HG02981 (cell line): ENCODE data around the gene ROPN1L.
"Not testable (repeated sequence)": the region's sequence is repeated elsewhere in the genome, so short reads cannot be mapped to it uniquely, and the experiment has no call there.

Experiments
- ATAC-seq: cut with Tn5 transposase; IDR thresholded peaks from one replicate; pipeline ENCODE4 v1.9.1; 2021; ENCODE audit warnings: mild to moderate bottlenecking, moderate library complexity; ENCODE audit not compliant: unreplicated experiment

Gene ROPN1L

DNA sequence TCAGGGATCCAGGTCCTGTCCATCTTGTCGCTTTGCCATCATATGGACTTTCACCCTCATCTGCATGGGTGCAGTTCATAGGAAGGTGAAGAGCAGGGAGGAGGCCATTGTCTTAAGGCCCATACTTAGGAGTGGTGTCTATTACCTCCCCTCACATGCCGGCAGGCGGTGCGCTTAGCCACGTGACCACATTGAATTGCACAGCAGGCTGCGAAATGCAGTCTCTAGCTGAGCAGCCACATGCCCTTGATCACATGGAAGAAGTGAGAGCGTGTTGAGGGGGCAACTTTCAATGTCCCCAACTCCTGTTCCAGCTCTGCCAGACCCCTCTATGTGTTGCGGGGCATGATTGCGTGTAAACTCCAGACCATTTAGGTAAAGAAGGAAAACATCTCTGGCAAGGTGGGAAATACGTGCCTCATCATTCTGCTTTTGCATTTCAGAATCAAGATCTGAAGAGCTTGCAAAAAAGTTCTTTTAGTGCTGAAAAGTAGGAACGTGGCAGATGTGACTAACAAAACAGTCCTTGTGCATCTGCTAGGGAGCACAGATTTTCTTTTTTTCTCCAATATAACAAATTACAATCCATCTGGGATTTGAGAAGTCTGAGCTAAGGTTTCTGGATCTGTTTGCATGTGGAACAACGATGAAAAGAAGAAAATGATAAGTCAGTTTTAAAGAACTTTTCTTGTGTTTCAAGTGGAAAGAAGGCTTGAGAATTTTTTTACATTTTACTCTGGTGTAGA, 34.4 kb downstream of the ROPN1L start:
- no peak for ATAC-seq

- no peak for ATAC-seq
These were observed 35.2 kb downstream of the ROPN1L start for GRCh38 chr5:10476878-10477277.

- no peak for ATAC-seq
These were observed 36.3 kb downstream of the ROPN1L start for GRCh38 chr5:10477943-10478342.

GRCh38 chr5:10478436-10478835, 36.8 kb downstream of the ROPN1L start:
- ATAC-seq = no peak

DNA sequence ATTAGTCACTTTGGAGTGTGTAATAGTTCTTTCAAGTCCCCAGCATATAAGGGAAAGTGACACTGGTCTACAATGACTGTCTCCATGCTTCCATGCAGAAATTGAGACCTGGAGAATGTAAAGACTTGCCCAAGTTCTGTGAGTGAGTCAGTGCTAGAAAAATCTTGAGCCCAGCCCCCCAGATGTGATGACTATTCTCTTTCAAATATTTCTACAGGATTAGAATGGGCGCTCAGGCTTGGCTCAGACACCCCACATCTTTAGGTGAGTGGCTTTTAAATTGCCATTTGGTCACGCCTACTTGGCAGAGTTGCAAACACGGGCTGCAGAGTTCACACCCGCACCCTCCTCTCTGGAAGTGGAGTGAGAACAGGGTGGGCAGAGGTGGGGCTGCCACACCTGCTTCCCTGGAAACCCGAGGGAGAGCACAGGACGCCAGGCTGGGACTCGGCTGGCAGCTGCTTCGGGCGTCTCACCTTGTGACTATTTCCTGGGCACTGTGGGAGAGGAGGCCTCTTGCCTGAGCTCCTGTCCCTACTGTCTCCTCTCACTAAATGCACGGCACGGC, 37.6 kb downstream of the ROPN1L start:
- ATAC-seq = no peak

DNA sequence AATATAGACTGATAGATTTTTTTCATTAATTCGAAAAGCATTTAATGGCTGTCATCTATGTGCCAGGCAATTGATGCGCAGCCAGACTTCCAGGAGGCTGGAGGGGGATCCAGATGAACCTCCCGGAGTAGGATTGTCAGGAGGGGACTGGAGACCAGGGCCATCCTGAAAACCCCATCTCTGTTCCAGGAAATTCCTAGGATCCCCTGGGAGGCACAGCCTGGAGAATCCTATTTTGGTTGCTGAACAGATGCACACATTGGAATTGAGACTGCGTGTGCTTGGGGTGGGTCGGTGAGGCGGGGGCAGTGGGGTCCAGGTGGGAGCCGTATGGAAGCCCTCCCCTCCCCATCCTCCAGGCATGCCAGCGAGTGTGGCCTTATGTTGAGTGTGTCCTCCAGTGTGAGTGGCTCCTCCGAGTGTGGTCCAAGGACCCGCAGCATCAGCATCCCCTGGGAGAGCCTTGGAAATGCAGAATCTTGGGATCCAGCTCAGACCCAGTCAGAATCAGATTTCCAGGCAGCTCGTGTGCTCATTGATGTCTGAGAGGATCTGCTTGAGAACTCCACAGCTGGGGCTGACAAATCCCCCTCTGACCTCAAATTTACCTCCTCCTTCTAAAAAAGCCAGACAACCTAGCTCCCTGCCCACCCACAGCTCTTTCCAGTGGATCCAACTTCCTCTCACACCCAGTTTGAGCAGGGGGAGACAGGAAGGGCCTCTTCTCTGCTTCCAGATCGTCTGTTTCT, 38.7 kb downstream of the ROPN1L start:
- ATAC-seq = no peak

DNA sequence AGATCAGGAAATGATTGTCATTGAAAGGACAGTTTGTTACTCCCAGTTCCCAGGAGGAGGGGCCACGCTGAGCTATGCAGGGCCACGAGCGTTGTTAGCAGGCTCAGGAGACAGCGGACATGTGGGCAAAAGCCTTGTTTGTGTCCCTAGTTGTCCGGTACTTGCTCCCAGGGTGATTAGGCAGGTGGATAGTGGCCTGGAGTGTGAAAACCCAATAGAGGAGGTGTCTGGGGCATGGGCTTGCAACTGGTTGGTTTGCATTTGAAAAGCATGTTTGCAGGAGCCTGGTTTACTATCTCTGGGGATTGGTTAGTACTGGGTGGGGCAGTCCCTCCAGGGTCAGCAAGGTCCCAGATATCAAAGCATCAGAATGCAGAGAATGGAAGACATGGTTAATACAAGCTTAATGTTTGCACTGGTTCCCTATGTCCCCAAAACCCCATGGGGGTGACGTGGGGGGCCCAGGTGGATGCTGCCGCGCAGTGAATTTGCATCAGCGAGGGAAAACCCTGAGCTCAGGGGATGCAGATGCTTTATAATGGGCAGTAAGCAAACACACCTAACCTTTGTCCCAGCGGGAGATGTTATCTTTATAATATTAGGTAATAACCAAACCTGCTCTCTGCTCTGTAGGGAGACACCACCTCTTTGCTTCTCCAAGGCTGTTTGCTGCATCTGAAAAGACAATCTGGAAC, 39.7 kb downstream of the ROPN1L start:
- no peak for ATAC-seq

DNA sequence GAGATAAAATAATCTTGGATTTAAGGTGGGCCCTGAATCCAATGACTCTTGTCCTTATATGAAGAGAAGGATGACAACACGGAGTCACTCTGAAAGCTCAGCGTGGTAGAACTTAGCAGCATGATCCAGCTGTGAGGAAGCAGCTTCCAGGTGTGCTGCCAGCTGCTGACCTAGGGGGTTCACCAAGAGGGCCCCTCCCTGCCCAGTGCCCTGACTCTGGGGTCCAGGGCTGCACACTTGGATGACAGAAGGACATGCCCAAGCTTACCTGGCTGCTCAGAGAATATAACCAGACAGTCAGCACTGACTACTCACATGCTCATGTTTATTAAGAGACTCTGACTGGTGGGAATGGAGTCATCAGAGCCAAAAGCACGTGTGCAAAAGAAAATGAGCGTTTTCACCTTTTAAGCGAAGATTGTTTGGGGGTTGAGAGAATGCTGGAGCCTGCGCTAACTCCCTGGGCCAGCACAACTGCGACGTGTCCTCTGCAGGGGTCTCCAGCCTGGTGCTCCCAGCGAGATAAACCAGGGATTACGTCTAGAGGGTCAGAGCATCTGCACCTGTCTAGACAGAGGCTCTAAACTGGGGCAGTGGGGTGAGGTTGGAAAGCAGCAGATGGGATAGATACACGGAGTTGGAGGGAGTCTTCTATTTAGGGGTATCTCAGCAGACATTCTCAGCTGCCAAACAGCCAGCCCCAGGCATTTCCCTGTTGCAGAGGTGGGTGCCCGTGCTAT, 41.3 kb downstream of the ROPN1L start:
- ATAC-seq = no peak

DNA sequence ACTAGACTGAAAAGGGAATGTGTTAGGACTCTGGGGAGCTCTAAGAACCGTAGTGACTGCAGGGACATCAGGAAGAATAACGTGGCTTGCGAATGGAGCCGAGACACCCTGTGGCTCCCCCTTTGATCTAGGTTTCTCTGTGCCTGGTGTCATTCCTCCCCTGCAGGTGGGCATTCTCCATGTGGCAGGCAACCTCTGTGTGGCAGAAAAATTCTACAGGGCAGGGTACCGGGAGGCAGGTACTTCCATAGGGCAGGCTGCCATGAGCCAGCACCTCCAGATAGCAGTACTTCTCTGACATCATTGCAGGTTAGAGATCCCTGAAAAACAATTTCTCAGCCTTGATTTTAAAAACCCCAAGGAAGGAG, 43.1 kb downstream of the ROPN1L start:
- ATAC-seq = no peak

DNA sequence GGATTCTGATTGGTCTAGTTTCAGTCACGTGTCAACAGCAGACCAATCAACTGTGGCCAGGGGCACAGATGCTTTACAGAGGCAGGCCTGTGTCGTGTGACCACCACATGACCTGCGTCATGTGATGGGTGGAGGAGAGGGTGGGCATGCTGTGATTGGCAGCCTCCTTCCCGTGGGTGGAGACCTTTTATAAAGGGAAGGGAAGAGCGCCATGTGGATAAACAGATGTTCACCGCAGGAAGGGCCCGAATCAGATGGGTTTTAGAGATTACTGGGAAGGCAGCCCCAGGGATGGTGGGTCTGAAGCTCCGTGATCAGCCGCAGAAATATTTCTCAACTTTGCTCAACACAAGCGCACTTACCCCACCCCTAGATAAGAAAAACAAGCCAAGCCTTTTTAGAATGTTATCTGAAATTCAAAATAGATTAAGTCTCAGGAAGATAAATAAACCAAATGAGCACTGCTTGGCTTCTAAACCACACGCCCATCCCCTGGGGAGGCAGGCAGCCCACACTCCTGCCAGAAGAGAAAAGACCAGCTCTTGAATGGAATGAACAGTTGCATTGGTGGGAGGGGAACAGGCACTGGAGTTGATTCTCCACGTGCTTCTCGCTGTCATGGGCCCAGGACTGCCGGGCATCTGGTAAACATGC, 43.6 kb downstream of the ROPN1L start:
- no peak for ATAC-seq

GRCh38 chr5:10485897-10486296, 44.2 kb downstream of the ROPN1L start:
- no peak for ATAC-seq

DNA sequence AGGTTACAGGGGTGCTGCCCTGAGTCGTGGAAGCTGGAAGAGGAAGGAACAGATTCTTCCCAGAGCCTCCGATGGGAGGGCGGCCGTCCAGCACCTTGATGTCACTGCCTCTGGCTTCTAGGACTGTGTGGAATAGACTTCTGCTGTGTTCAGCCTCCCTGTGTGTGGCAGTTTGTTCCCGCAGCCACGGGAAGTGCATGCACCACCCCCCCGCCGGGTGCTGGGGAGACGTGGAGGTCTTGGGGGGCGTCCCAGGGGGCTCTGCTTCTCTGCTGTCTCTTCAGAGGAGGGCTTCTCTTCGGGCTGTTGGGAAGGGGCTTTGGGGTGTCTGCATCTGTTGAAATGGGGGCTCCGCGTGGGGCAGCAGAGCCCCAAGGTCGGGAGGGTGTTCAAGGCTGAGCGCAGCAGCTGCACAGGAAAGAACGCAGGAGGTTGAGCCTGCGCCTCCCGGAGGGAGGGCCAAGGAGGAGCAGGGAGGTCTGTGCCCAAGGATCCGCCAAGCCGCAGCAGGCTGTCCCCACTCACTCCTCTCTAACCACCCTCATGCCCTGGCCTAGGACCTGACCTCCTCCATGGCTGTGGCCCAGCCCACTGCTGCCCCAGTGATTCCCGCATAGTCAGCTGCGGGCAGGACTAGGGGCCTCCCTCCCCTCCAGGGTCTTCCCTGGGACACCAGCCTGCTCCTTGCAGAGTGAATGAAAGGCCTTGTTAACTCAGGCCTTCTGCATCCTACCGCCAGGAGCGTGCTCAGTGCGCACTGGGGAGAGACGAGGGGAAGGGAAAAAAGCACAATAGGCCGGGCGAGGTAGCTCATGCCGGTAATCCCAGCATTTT, 45.0 kb downstream of the ROPN1L start:
- ATAC-seq = no peak

DNA sequence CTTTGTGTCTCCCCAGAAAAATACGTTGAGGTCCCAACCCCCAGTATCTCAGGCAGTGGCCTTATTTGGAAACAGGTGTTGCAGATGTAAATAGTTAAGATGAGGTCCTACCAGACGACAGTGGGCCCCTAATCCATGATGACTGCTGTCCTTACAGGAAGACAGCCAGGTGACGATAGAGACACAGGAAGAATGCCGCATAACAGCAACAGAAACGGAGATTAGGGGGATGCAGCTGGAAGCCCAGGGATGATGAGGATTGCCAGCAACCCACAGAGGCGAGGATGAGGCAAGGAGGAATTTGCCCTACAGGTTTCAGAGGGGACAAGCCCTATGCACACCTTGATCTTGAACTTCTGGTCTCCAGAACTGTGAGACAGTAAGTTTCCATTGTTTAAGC, 46.5 kb downstream of the ROPN1L start:
- ATAC-seq = no peak

GRCh38 chr5:10489810-10490426, 48.2 kb downstream of the ROPN1L start:
- peak; percentile 84 for ATAC-seq

GRCh38 chr5:10490927-10491672, 49.4 kb downstream of the ROPN1L start:
- ATAC-seq = no peak

- ATAC-seq = no peak
These were observed 50.0 kb downstream of the ROPN1L start for GRCh38 chr5:10491673-10492026.

- no peak for ATAC-seq
These were observed 52.2 kb downstream of the ROPN1L start for GRCh38 chr5:10493884-10494283.

DNA sequence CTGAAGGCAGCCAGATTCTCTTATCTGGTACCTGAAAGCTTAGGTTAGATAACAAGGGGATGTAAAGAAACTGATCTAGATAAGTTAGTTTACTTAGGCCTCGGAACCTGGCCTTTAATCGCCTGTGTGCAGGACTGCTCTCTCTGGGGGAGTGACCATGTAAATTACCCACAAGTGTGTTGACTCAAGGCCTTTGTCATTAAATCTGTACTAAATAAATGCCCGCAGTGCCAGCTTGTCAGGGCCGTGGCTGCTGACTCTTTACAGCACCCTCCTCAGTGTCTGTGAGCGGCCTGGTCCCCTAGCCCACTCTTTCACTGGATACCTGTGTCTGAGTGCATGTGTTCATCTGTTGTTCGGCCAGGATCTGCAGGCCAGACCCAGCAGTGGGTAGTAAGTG, 52.8 kb downstream of the ROPN1L start:
- not testable (repeated sequence) for ATAC-seq
